GM18868 (cell line): ENCODE data around the gene BATF3.
"Not testable (repeated sequence)": the region's sequence is repeated elsewhere in the genome, so short reads cannot be mapped to it uniquely, and the experiment has no call there.

Experiments used
- ATAC-seq: cut with Tn5 transposase; IDR thresholded peaks from one replicate; pipeline ENCODE4 v1.9.1; 2021; ENCODE audit warnings: mild to moderate bottlenecking, moderate library complexity; ENCODE audit not compliant: unreplicated experiment

Gene BATF3

GRCh38 chr1:212664409-212665199, 35.0 kb downstream of the BATF3 start:
- ATAC-seq = no peak

GRCh38 chr1:212658250-212658649, 41.4 kb downstream of the BATF3 start:
- not testable (repeated sequence) for ATAC-seq

GRCh38 chr1:212656730-212657129, 42.9 kb downstream of the BATF3 start:
- no peak for ATAC-seq

- ATAC-seq = no peak
Measured at GRCh38 chr1:212655668-212656440, 43.8 kb downstream of the BATF3 start.

- no peak for ATAC-seq
Measured at GRCh38 chr1:212652609-212653008, 47.0 kb downstream of the BATF3 start.

GRCh38 chr1:212651977-212652376, 47.7 kb downstream of the BATF3 start:
- ATAC-seq = no peak

- ATAC-seq = no peak
Measured at GRCh38 chr1:212651521-212651920, 48.1 kb downstream of the BATF3 start.

GRCh38 chr1:212650228-212650627, 49.4 kb downstream of the BATF3 start:
- ATAC-seq = no peak

- no peak for ATAC-seq
Measured at GRCh38 chr1:212649020-212649419, 50.6 kb downstream of the BATF3 start.

- ATAC-seq = no peak
Measured at GRCh38 chr1:212648431-212648830, 51.2 kb downstream of the BATF3 start.

- no peak for ATAC-seq
Measured at GRCh38 chr1:212647004-212647403, 52.6 kb downstream of the BATF3 start.

- ATAC-seq = no peak
Measured at GRCh38 chr1:212646588-212646987, 53.1 kb downstream of the BATF3 start.

GRCh38 chr1:212645546-212646543, 53.8 kb downstream of the BATF3 start:
- no peak for ATAC-seq

GRCh38 chr1:212644866-212645545, 54.6 kb downstream of the BATF3 start:
- no peak for ATAC-seq

- ATAC-seq = no peak
Measured at GRCh38 chr1:212643877-212644276, 55.8 kb downstream of the BATF3 start.

GRCh38 chr1:212641956-212642355, 57.7 kb downstream of the BATF3 start:
- no peak for ATAC-seq

GRCh38 chr1:212640223-212640878, 59.3 kb downstream of the BATF3 start:
- no peak for ATAC-seq

GRCh38 chr1:212639524-212639923, 60.1 kb downstream of the BATF3 start:
- ATAC-seq = not testable (repeated sequence)

- no peak for ATAC-seq
Measured at GRCh38 chr1:212638492-212639151, 61.0 kb downstream of the BATF3 start.
